GM10266 (cell line): ENCODE results near the gene MTHFD2L.

Source experiments
- DNase-seq: peaks from one replicate; pipeline ENCODE4 v3.0.0; 2012; ENCODE audit errors: extremely low spot score
- TF ChIP-seq, protein P1 (sequence below): IDR thresholded peaks from 2 replicates; pipeline ENCODE4 v1.5.1; 2012; ENCODE audit warnings: mild to moderate bottlenecking, low read depth; ENCODE audit not compliant: control insufficient read depth, insufficient read depth; ENCODE audit errors: missing control alignments

Gene MTHFD2L

DNA sequence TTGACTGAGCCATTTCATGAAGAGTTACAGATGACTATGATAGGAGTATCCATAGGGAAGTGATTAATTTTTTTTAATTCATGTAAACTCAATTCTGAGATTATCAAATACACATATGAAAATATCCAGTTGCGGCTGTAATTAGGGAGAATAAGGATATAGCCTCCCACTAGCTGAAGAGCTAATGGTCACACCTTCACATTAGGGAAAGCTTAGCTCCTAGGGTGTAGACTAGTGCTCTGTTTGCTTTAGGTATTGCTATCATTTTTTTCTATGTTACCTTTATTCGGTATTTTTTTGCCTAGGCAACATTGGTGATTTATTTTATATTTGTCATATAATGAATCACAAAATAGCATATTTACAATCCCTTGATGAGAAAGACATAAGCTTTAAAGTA is 110.7 kb downstream of the MTHFD2L start:
- TF ChIP-seq, protein P1, sequence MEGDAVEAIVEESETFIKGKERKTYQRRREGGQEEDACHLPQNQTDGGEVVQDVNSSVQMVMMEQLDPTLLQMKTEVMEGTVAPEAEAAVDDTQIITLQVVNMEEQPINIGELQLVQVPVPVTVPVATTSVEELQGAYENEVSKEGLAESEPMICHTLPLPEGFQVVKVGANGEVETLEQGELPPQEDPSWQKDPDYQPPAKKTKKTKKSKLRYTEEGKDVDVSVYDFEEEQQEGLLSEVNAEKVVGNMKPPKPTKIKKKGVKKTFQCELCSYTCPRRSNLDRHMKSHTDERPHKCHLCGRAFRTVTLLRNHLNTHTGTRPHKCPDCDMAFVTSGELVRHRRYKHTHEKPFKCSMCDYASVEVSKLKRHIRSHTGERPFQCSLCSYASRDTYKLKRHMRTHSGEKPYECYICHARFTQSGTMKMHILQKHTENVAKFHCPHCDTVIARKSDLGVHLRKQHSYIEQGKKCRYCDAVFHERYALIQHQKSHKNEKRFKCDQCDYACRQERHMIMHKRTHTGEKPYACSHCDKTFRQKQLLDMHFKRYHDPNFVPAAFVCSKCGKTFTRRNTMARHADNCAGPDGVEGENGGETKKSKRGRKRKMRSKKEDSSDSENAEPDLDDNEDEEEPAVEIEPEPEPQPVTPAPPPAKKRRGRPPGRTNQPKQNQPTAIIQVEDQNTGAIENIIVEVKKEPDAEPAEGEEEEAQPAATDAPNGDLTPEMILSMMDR: no peak
- DNase-seq: no peak

DNA sequence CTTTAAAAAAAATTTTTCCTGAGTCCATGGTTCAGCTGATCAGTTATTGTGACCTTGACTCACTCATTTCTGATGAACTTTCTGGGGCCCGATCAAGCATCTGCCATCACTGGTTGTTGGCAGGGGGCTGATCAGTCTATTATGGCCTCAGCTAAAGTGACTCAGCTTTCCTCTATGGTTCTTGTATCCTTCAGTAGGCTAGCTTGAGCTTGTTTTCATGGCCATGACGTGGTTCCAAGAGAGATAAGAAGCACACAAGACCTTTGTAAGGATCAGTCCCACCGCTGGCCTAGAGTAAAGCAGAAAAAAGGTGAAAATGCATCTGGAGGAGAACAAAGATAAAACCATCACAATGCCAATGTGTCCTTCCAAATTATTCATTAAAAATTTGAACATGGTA is 120.6 kb downstream of the MTHFD2L start:
- TF ChIP-seq, protein P1: no peak
- DNase-seq: no peak

DNA sequence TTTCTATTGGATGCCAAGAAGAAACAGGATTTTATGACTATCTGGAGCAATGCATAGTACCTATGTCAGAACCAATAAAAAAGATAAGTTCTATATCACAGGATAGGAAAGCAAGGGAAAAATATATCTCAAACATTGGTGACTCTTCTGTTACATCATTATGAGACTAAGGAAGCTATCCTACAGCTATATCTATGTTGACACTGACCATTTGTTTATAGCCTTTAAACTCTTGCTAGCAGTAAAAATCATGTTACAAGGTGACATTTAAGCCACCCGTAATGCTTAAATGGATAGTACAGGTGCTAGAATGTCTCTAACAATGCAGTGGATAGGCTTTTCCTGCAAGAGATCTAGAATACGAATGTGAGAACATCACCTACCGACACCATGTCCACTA is 121.8 kb downstream of the MTHFD2L start:
- no peak for DNase-seq
- TF ChIP-seq, protein P1: no peak

DNA sequence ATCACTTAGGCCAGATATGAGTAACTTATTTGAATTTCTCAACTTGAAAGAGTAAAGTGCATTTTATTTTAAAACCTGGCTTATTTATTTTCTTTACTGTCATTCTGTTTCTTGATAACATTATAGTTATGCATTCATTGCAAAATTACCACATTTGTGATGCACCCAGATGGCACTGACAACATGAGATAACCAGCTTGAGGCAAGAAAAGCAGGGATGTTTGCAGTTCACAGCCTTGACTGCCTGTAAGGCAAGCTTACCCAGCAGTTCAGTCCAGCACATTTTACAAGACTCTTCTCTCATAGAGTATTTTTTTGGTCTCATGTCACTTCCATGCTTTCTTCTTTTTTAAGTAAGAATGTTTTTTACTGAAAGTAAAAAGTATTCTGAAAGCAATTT is 125.0 kb downstream of the MTHFD2L start:
- no peak for DNase-seq
- TF ChIP-seq, protein P1: no peak

DNA sequence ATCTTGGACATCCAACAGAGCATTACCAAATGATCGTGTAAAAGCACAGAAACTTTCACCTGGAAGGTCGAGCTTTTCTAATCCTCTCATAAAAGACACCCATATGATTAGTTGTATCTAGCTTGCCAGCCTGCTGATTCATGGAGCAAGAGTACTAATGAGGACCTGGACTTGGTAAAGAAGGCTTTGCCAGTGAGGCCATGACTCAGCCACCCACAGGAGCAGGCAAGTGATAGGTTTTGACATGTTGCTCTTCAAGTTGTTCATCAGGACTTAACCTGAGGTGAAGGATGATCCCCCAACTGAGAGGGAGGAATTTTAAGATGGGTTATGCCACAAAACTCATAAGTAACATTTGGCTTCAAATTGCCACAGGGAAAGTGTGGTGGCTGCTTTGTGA is 125.7 kb downstream of the MTHFD2L start:
- DNase-seq: no peak
- TF ChIP-seq, protein P1: no peak

DNA sequence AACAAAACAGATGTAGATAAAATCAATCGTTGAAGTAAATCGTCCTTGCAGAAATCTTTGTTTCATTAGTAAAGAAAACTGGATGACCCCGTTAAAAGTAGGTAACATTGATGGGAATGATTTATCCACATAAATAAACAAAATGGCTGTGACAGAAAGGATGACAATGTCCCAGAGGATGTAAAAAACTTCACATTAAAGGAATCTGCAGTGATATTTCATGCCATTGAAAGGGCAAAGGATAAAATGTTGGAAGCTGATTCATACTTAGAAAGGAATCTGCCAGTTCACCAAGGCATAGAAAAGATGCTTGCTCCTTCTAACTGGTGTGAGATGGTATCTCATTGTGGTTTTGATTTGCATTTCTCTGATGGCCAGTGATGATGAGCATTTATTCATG is 126.1 kb downstream of the MTHFD2L start:
- TF ChIP-seq, protein P1: no peak
- no peak for DNase-seq

DNA sequence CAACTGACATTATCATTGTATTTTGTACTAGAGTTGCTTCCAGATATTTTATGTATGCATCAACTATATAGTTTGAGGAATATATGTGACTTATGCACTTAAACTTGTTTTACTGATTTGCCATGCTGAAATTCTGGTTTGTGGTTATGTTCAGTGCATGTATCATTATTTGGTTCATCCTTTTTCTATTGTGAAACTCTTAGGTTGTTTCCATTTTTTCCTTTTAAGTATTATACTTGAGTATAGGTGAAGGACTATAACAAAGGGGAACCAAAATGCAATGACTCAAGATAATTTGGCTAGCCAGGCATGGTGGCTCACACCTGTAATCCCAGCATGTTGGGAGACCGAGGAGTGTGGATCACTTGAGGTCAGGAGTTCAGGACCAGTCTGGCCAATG is 129.2 kb downstream of the MTHFD2L start:
- TF ChIP-seq, protein P1: no peak
- no peak for DNase-seq

DNA sequence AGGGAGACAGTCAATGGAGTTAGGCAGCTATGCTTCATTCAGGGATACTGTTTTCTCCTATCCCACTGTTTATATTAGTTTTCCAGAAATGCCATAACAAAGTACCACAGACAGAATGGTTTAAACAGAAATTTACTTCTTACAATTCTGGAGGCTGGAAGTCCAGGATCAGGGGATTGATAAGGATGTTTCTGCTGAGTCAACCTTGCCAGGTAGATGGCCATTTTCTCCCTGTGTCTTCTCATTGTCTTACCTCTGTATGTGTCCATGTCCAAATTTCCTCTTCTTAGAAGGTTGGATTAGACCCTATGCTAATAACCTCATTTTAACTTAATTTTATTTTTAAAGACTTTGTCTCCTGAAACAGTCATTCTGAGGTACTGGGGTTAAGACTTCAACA is 129.9 kb downstream of the MTHFD2L start:
- no peak for DNase-seq
- TF ChIP-seq, protein P1: no peak
